Measurements from ENCODE around the gene ELMO1.

ELMO1 gene

GRCh38 chr7:37310327-37311080 lies 138.2 kb downstream of the ELMO1 start:
- no peak for DNase-seq (ENCODE audit: low read depth)

GRCh38 chr7:37309493-37309892 lies 139.2 kb downstream of the ELMO1 start:
- DNase-seq (ENCODE audit: low read depth): no peak

- no peak for DNase-seq (ENCODE audit: low read depth)
Observed at GRCh38 chr7:37304921-37305320, 143.7 kb downstream of the ELMO1 start.

GRCh38 chr7:37297546-37297945 lies 151.1 kb downstream of the ELMO1 start:
- DNase-seq (ENCODE audit: low read depth): no peak

- DNase-seq (ENCODE audit: low read depth): no peak
Observed at GRCh38 chr7:37295401-37295800, 153.3 kb downstream of the ELMO1 start.

GRCh38 chr7:37290731-37291130 lies 157.9 kb downstream of the ELMO1 start:
- DNase-seq (ENCODE audit: low read depth): no peak

GRCh38 chr7:37289781-37290180 lies 158.9 kb downstream of the ELMO1 start:
- no peak for DNase-seq (ENCODE audit: low read depth)

GRCh38 chr7:37289367-37289766 lies 159.3 kb downstream of the ELMO1 start:
- DNase-seq (ENCODE audit: low read depth): no peak

GRCh38 chr7:37287131-37287855 lies 161.4 kb downstream of the ELMO1 start:
- no peak for DNase-seq (ENCODE audit: low read depth)

- DNase-seq (ENCODE audit: low read depth): no peak
Observed at GRCh38 chr7:37286454-37286832, 162.2 kb downstream of the ELMO1 start.

GRCh38 chr7:37285706-37286453 lies 162.8 kb downstream of the ELMO1 start:
- no peak for DNase-seq (ENCODE audit: low read depth)

GRCh38 chr7:37284805-37285231 lies 163.8 kb downstream of the ELMO1 start:
- no peak for DNase-seq (ENCODE audit: low read depth)

- DNase-seq (ENCODE audit: low read depth): no peak
Observed at GRCh38 chr7:37284285-37284684, 164.4 kb downstream of the ELMO1 start.

- DNase-seq (ENCODE audit: low read depth): no peak
Observed at GRCh38 chr7:37283716-37284115, 164.9 kb downstream of the ELMO1 start.

- no peak for DNase-seq (ENCODE audit: low read depth)
Observed at GRCh38 chr7:37282927-37283326, 165.7 kb downstream of the ELMO1 start.

GRCh38 chr7:37282093-37282444 lies 166.6 kb downstream of the ELMO1 start:
- DNase-seq (ENCODE audit: low read depth): no peak

GRCh38 chr7:37281368-37282092 lies 167.1 kb downstream of the ELMO1 start:
- DNase-seq (ENCODE audit: low read depth): no peak

- no peak for DNase-seq (ENCODE audit: low read depth)
Observed at GRCh38 chr7:37277513-37277912, 171.2 kb downstream of the ELMO1 start.

- no peak for DNase-seq (ENCODE audit: low read depth)
Observed at GRCh38 chr7:37275078-37275710, 173.5 kb downstream of the ELMO1 start.

GRCh38 chr7:37273891-37274290 lies 174.8 kb downstream of the ELMO1 start:
- no peak for DNase-seq (ENCODE audit: low read depth)

- DNase-seq (ENCODE audit: low read depth): no peak
Observed at GRCh38 chr7:37269711-37270508, 178.8 kb downstream of the ELMO1 start.
